Amniotic epithelial cell (primary cell): Measurements from ENCODE around the gene NUP37.

Source experiments
- DNase-seq: peaks from one replicate; pipeline ENCODE4 v3.0.0-alpha.2; 2010; ENCODE audit warnings: low read depth

Gene NUP37

DNA sequence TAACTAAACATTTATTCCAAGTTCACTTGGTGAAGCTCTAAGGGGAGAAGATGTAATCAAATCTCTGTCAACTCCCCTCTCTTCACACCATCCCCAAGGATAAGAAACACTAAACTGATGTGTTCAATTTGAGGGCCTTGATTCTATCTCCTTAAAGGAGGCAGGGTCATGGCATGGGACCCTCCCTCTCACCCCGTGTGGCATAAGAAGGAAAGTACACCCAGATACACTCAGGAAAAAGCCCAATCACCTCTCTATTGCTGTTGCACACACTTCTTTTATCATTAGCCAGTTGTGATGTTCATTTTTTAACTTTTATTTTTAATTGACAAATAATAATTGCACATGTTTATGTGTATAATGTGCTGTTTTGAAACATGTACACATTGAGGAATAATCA is 93.2 kb downstream of the NUP37 start:
- no peak for DNase-seq

DNA sequence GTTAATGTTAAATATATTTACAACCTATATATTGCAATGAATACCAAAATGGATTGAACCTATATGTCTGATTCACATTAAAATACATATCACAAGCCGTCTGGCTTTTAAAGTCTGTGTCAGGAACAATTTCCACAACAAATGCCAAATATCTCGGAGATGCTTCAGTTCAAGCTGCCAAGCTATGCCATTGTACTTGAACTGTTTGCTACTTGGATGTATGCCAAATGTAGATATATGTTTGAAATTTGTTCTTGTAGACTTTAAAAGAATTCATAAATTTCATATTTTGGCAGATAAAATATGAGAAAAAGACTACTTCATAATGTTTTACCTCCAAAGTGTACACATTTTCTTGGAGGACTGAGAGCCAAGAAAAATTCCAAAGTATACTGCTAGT is 95.1 kb downstream of the NUP37 start:
- no peak for DNase-seq

DNA sequence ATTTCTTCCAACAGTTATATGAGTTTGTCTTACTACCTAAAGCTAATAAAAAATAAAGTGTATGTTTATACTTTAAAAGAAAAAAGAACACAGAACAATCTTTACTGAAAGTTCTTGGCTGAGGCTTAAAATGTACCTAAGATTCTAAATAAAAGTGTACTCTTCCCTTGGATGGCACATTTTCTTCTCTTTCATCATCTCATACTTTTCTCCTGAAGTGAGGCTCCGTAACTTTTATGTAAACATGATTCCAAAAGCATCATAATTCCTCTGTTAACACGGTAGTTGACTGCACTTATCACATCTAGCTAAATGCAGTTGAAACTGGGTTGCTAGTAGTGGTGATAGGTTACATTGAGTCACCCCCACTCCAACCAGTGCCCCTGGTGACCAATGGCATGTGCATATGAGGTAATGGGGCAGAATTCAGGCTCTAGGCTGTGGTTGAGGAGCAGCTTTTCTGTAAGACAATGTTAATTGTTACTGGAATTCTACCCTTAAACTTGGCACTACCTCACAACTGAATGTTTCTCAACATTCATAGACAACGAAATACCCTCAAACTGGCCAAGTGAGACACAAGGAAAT is 96.5 kb downstream of the NUP37 start:
- peak; percentile 82 for DNase-seq
